GM19043 (cell line): ENCODE results near the gene PGAM1.
A peak's percentile ranks its signal among the peaks of the same experiment; 100 is the strongest.
"Not testable (repeated sequence)": the region's sequence is repeated elsewhere in the genome, so short reads cannot be mapped to it uniquely, and the experiment has no call there.

Experiments used
- ATAC-seq: cut with Tn5 transposase; IDR thresholded peaks from one replicate; pipeline ENCODE4 v1.9.1; 2021; ENCODE audit warnings: low read depth; ENCODE audit not compliant: unreplicated experiment

PGAM1 gene

DNA sequence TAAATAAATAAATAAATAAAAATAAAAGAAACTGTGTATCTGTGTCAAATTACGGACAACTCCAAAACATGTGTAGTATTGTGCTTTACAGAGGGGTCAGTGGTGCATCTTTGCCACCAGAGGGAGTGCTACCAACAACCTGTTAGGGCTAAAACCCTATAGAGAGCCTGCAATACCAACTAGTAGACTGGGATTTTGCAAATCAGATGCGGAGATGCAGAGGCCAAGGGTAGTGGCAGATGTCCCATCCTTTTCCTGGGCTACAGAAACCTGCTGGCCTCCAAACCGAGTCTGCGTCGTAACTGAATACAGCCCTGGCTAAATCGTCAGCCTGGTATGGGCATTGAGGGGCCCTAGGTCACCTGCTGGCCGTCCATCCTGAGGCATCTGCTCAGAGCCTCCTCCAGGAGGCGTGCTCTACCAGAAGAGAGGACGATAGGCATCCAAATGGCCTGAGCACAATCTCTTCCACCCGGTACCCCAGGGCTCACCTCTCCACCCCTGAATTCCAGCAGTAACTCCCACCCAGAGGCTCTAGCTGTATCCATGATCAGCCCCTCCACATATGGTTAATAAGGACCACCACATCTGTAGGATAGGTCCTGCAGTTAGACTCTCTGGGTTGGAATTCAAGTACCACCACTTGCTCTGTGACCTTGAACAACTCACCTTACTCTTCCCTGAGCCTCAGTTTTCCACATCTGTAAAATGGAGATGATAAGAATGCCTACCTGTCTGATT, 18.6 kb upstream of the PGAM1 start:
- peak; percentile 90 for ATAC-seq

DNA sequence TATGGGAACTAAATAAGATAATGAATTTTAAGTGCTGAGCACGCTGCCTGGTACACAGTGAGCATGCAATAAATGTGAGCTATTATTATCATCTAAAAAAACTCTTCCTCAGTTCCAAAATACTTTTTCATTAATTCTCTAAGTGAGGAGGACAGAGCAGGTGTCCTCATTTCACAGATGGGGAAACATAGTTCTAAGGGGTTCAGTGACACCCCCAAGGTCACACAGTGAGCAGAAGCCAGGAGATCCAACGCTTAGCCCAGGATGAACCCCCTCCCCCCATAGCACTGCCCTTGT, 18.1 kb upstream of the PGAM1 start:
- ATAC-seq: no peak

DNA sequence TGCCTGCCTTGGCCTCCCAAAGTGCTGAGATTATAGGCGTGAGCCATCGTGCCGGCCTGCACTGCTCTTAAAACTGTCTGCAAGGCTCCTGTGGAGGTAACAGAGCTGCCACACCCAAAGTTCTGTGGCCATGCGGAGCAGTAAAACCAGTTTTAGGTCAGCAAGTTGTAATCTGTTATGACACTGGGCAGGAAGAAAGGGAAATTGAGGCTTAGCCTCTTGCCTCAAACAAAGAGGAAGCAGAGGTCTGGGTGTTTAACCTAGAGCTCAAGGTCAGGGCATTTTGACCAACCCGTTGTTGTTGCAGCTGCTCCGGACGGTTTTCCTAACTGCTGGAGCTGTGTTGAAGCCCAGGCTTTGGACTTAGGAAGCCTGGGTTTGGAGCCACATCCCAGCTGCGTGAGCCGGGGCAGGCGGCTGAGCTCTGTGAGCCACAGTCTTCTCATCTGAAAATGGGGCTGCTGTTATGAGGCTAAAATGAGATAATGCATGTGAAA, 17.4 kb upstream of the PGAM1 start:
- no peak for ATAC-seq

DNA sequence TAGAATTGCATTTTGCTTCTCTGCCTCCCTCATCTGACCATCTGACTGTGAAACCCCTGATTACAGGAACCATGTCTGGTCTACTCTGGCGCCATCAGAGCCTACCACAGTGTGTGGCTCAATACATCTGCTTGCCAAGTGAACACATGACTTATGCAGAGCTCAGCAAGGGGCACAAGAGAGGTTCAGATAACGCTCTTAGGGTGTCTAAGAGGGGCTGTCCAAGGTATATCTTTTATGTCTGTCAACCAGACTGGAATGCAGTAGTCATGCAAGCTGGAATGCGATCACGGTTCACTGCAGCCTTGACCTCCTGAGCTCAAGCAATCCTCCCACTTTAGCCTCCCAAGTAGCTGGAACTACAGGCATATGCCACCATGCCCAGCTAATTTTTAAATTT, 14.6 kb upstream of the PGAM1 start:
- ATAC-seq: no peak

DNA sequence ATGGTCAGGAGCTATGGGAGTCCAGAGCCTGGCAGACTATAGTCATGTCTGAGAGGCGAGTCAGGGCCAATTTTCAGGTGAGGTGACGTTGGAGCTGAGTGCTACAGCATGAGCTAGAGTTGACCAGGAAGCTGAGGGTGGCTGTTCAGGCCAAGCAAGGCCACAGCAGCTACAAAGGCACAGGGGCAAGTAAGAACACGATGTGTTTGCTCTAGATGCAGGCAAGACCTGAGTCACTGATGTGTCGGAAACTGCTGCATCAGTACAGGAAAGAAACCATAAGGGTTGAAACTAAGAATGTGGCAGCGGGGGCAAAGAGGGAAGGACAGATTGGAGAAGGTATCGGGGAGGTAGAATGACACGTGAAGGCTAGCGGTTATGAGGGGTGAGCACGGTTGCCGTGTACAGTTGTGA, 13.1 kb upstream of the PGAM1 start:
- no peak for ATAC-seq

DNA sequence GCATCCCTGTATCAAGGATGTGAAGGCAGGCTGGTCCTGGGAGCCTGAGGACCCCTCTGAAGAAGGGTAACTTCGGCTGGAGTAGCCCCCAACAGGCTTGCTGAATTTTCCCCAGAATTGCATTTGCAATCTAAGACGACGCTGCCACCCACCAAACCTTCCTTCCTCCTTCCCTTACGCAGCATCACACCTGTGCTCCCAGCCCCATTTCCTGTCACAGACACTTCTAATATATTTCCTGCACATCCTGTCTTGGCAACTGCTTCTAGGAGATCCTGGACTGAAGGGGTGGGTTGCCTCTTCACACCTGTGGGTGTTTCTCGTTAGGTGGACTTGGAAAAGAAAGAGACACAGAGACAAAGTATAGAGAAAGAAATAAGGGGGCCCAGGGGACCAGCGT, 9.4 kb upstream of the PGAM1 start:
- no peak for ATAC-seq

DNA sequence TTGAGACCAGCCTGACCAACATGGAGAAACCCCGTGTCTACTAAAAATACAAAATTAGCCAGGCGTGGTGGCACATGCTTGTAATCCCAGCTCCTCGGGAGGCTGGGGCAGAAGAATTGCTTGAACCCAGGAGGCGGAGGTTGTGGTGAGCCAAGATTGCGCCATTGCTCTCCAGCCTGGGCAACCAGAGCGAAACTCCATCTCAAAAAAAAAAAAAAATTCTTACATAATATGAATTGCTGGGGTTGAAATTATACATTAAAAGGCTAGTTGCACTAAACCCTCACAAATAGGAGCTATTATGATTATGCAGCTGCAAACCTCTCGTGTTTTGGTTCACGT, 2.3 kb upstream of the PGAM1 start:
- ATAC-seq: not testable (repeated sequence)

DNA sequence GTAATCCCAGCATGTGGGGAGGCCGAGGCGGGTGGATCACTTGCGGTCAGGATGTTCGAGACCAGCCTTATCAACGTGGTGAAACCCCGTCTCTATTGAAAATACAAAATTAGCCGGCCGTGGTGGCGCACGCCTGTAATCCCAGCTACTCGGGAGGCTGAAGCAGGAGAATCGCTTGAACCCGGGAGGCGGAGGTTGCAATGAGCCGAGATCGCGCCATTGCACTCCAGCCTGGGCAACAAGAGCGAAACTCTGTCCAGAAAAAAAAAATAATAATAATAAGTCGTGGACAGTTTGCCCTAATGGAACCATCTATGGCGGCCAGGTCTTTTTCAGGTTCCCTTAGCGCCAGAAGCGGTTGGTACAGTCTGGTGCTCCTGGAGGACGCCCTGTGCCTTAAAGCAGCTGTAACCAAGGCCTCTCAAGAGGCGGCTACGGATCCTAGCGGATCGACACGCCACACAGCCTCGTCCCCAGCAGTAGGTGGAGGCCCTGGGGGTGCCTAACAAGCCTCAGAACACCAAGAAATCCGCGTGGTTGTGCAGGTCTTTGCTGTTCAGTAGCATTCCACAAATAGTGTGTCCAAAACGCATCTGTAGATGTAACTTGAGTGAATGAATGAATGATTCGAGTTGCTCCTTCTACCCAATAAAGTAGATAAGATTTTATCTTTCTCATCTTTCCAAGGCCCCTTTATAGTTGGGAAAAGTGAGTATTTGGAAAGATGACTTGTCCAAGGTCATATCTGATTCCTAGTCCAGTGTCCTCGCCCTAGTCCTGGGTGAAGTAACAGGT, 982 bp downstream of the PGAM1 start:
- no peak for ATAC-seq

DNA sequence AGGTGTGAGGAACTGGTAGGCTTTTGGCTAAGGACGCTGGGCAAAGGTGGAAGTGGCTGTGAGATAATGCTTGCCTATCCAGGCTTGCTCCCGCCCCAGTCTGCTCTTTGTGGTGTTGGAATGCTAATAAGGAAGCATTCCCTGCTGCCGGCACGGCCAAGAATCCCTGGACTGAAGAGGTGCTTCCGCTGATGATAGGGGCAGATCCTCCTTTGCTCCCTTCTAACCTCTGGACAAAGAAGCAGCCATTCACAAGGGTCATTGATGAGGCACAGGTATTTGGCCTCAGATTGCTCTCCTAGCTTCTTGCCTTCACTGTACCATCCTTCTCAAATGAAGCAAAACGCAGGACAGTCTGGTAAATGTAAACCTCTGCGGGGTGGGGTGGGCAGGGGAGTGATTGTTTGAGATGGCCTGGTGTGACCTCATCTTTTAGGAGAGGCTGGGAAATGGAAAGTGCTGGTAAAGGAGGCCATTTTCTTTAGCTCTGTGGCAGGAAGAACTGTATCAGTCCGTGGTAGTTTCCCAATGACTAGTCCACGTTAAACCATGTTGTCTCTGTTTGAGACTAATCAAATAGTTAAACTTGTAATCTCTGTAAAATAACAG, 1.7 kb downstream of the PGAM1 start:
- ATAC-seq: no peak

DNA sequence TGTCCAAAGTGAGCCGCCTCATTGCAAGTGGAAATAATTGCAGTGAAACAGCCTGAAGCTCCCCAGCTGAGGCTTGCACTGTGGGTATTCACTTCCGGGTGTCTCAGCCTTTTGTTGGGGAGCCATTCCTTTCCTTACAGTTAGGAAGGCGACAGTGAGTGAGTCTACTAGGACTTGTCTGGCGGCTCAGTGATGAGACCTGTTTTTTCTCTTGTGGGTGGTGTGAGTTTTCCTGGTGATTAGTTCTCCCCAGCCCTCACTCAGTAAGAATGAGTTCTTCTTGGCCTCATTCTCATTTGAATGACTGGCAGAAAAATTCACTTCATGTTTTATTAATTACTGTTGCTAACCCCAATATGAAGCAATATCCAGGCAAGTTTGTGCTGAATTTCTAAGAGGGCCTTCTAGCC, 2.6 kb downstream of the PGAM1 start:
- ATAC-seq: no peak

DNA sequence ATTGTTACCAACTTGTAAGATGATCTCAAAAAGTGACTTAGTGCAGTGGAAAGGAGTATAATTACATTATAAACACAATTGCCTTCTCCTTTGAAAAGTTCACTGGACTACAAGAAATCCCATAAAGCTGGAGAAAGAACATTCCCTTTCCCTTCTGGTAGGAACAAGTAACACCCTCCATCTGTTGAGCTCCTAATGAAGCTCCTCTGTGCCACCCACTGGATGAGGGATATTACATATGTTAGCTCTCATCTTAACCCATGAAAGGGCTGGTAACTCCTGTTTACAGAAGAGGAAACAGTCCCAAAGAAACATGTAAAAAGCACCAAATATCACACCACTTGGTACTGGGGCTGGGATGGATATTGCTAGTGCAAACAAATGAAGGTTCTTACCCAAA, 8.1 kb downstream of the PGAM1 start:
- no peak for ATAC-seq

DNA sequence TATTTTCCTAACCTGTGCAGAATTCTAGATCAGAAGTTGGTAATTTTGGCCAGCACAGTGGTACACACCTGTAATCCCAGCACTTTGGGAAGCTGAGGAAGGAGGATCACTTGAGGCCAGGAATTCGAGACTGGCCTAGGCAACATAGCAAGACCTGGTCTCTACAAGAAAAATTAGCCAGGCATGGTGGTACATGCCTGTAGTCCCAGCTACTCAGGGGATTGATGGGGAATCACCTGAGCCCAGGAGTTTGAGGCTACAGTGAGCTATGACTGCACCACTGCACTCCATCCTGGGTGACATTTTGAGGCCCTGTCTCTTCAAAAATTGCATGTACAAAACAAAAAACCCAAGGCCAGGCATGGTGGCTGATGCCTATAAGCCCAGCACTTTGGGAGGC, 8.6 kb downstream of the PGAM1 start:
- no peak for ATAC-seq

DNA sequence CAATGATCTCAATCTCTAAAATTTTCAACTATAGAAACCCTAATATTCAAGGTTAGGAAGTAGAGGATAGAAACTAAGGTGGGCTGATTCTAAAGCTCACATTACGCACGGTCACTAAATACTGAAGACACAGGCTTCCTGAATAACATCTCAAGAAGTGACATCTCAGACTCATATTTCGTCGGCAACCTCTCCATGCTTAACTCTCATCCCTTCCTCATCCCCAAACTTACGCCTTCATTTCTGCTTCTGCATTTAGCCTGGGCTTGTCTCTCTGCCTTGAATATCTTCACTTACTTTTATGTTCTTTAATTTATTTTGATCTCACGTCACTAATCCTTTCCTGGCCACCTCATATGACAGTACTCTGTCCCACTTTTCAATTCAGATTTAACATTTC, 9.2 kb downstream of the PGAM1 start:
- no peak for ATAC-seq

DNA sequence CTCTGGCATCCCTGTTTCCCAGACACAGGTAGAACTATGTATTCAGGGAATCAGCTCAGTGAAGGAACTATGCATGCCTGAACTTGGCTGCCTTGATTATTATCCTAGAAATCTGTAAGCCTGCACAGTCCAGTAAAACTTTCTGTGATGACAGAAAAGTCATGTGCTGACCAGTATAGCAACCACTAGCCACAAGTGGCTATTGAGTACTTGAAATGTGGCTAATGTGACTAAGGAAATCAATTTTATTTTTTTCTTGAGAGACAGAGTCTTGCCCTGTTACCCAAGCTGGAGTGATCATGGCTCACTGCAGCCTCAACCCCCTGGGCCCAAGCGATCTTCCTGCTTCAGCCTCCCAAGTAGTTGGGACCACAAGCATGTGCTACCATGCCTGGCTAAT, 16.3 kb downstream of the PGAM1 start:
- no peak for ATAC-seq

DNA sequence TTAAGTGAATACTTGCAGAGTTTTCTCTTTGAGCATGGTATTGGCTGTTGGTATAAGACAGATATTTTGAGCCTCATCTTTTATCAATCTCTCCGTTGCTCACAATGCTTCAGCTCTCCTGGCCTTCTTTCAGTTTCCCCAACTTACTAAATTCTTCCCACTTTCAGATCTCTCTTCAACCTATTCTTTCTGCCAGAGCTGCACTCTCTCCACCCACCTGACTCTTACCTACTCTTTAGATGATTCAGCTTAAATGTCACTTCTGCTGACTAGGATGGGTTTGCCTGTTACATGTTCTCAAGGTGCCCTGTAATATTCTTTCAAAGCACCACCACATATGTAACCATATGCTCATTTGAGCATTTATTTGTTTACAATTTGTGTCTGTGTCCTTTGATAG, 18.2 kb downstream of the PGAM1 start:
- ATAC-seq: no peak

DNA sequence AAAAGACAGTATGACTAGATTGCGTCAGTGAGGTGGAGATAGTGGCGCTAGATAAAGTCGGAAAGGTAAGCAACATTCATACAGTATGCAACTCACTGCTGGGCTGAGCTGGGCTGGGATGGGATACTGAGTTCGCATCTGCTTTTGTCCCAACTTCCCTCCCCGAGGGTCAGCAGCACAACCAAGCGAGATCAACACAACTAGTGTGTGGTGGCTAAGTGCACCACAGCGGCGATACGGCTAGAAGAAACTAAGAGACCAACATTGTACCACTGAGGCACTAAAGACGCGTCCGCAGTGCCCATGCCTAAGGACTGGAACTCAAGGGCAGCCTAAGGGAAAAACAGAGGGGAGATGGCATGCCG, 19.3 kb downstream of the PGAM1 start:
- no peak for ATAC-seq

DNA sequence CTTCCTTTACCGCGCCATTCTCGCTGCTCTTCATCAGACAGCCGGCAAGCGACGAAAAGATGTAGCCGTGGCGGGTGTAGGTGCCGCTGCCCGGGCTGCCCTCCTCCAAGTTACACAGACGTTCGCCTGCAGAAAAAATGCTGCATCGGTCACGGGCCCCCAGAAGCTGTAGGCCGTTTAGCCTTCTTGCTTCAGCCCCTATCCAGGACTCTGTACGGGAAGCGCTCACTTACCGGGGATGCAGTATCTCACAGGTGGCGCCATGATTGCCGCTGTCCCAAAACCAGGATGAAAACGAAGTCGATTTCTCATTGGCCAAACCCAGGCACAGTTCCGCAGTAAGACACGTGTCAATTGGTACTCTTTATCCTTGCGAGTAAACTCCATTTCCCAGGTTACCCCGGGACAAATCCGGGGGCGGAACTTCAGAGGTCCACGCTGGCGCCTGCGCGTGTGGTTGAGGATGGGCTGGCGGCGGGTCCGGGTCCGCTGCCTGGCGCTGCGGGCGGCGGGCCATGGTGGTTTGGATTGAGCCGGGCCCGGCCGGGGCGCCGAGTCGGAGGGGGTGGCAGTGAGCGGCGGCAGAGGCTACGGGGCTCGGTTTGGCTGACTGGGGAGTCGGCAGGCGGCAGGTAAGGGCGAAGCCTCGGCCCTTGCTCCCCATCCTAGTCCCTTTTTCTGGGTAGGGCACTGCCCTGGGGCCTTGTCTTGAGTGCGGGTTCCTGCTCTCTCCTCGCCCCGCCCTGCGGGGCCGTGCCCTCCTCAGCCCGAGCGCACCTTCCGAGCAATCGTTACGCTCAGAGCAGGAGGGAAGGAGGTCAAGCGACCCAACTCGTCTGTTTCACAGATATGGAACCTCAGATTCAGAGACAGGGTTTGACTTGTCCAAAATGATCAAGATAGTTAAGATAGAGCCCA, 20.0 kb downstream of the PGAM1 start, which contains the start of the genes EXOSC1 and ZDHHC16:
TSS of gene EXOSC1 (minus strand) at position 285 of the 918 bp plus-strand sequence. CDS start at position 264, 21 bp downstream.
TSS of gene ZDHHC16 (plus strand) at position 454 of the 918 bp plus-strand sequence. CDS start 5,501 bp downstream, outside the sequence.
- peak; percentile 94 for ATAC-seq

DNA sequence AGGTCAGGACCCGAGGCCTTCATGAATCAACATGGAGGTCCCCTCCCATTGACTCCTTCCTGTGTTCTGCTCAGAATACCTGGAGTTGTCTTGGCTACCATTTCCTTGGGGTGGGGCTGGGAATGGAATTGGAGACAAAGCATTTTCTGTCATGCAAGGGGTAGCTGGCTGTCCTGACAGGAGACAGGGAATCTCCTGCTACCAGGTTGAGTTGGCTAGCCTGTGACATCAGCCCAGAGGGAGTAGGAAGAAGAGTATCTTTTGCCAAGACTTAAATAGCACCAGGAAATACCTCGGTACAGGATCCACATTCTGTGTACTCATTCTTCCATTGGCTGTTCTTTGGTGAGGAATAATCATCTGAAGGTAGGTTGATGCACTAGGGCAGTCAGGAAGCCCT, 24.8 kb downstream of the PGAM1 start:
- no peak for ATAC-seq

DNA sequence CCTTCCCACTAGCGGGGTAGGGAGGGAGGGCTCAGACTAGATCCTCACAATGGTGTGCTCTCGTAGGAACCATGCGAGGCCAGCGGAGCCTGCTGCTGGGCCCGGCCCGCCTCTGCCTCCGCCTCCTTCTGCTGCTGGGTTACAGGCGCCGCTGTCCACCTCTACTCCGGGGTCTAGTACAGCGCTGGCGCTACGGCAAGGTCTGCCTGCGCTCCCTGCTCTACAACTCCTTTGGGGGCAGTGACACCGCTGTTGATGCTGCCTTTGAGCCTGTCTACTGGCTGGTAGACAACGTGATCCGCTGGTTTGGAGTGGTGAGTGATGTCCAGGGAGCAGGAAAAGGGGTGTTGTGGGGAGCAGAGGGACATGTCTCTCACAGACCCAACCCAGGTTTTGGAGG, 25.6 kb downstream of the PGAM1 start:
- ATAC-seq: no peak

DNA sequence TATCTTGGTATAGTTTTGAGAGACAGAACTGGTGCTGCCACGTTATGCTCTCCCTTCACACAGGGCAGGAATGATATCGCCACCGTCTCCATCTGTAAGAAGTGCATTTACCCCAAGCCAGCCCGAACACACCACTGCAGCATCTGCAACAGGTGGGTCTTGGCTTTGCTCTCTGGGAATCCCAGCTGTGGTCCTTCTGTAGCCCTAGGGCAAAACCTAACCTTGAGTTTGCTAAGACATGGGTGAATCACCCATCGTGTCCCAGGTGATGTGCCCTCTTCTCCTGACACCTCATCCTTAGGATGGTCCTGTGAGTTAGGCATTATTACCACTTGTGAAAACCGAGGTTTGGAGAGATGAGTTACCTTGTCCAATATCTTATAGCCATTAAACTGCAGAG, 26.4 kb downstream of the PGAM1 start:
- no peak for ATAC-seq
